CD8-positive, alpha-beta memory T cell (primary cell): Measurements from ENCODE around the gene ERV3-1. TPM values are rescaled to one million over a fixed set of nuclear protein-coding genes. Genes with fewer than 3 reads are reported as not detected.
"Not testable (repeated sequence)": the region's sequence is repeated elsewhere in the genome, so short reads cannot be mapped to it uniquely, and the experiment has no call there.

ENCODE experiments used
- CTCF ChIA-PET: fragments of 350-600 bp; sonication (Branson Sonifier 250); formaldehyde crosslinking; loops from one replicate; lab custom pipeline; 2021; ENCODE audit warnings: antibody characterized with exemption; lab: Charles Lee
- POLR2A ChIA-PET: fragments of 350-600 bp; sonication (Branson Sonifier 250); formaldehyde crosslinking; loops from one replicate; lab custom pipeline; 2021; ENCODE audit warnings: antibody characterized with exemption; lab: Charles Lee
- DNase-seq, 5 donors: peaks; one replicate each; pipeline versions ENCODE4 v3.0.0 to v3.0.0-alpha.2; 2020 to 2022; ENCODE audit warnings: mixed read lengths in 1 of 5
- H3K27ac ChIP-seq: one replicate; pipeline ENCODE4 v1.7.0; 2013; ENCODE audit warnings: low read depth, mild to moderate bottlenecking, low read length, moderate library complexity
- H3K27me3 ChIP-seq: 2 replicates; pipeline ENCODE4 v1.7.0; 2013; ENCODE audit warnings: low read length, mild to moderate bottlenecking; ENCODE audit not compliant: insufficient read depth, poor library complexity, severe bottlenecking
- H3K36me3 ChIP-seq: 2 replicates; pipeline ENCODE4 v1.7.0; 2013; ENCODE audit warnings: mild to moderate bottlenecking, low read length, moderate library complexity; ENCODE audit not compliant: insufficient read depth
- H3K4me1 ChIP-seq: 2 replicates; pipeline ENCODE4 v1.7.0; 2013; ENCODE audit warnings: mild to moderate bottlenecking, low read length, moderate library complexity; ENCODE audit not compliant: insufficient read depth
- H3K4me3 ChIP-seq: 2 replicates; pipeline ENCODE4 v1.7.0; 2013; ENCODE audit warnings: mild to moderate bottlenecking, low read length
- H3K9me3 ChIP-seq: 2 replicates; pipeline ENCODE4 v1.7.0; 2013; ENCODE audit warnings: mild to moderate bottlenecking, low read length
- H3K27ac Mint-ChIP-seq, 8 donors: one replicate each; pipeline ENCODE4 v1.8.0; 2020 to 2021; ENCODE audit warnings: mixed read lengths in 8 of 8, mild to moderate bottlenecking in 6 of 8, inconsistent platforms in 3 of 8, moderate library complexity in 3 of 8
- H3K27me3 Mint-ChIP-seq, 2 donors: one replicate each; pipeline ENCODE4 v1.8.0; 2020 to 2021; ENCODE audit warnings: mixed read lengths in 2 of 2, mild to moderate bottlenecking in 1 of 2, moderate library complexity in 1 of 2
- H3K36me3 Mint-ChIP-seq, 3 donors: one replicate each; pipeline ENCODE4 v1.8.0; 2020 to 2021; ENCODE audit warnings: mixed read lengths in 3 of 3, inconsistent platforms in 1 of 3, mild to moderate bottlenecking in 1 of 3
- H3K4me1 Mint-ChIP-seq, 3 donors: one replicate each; pipeline ENCODE4 v1.8.0; 2020 to 2021; ENCODE audit warnings: mixed read lengths in 3 of 3, inconsistent platforms in 1 of 3, mild to moderate bottlenecking in 1 of 3
- H3K4me3 Mint-ChIP-seq, 7 donors: one replicate each; pipeline ENCODE4 v1.8.0; 2020 to 2021; ENCODE audit warnings: mixed read lengths in 7 of 7, mild to moderate bottlenecking in 6 of 7, moderate library complexity in 4 of 7, inconsistent platforms in 2 of 7
- H3K9me3 Mint-ChIP-seq, 5 donors: one replicate each; pipeline ENCODE4 v1.8.0; 2020 to 2022; ENCODE audit warnings: mixed read lengths in 5 of 5, mild to moderate bottlenecking in 3 of 5, moderate library complexity in 2 of 5, inconsistent platforms in 1 of 5
- polyA plus RNA-seq: library from polyadenylated mRNA; unstranded; fragments of 300-500 nt; fragmentation: Illumina TruSeq; gene quantifications from one replicate; pipeline ENCODE4 v1.2.3, GENCODE V29; 2021
- total RNA-seq, 2 experiments: library from RNA; stranded (reverse); gene quantifications; one replicate each; pipeline ENCODE4 v1.2.3, GENCODE V29; 2021

The ERV3-1 gene
- total and polyA plus RNA-seq, 3 experiments from 2014 or later: 6.0 to 7.2 (median 7.1) TPM

DNA sequence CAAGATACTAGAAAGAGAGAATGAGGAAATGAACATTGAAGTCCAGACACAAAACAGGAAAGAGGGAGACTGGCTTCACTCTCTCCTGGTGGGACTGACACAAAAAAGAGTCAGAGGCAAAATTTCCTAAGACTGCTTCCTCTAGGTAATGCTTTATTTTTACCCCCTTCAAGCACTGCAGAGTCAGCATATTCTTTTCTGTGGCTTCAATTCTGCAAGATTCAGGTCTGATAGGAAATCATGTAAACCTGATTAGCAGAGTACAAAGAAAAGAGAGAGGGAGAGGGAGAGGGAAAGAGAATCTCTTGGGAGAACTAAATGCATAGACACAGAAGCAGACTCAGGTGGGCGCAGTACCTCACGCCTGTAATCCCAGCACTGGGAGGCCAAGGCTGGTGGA is 2.9 kb upstream of the ERV3-1 start:
- H3K9me3 ChIP-seq, H3K4me3 ChIP-seq, DNase-seq, H3K27me3 Mint-ChIP-seq, H3K27me3 ChIP-seq, CTCF ChIA-PET, POLR2A ChIA-PET, H3K27ac Mint-ChIP-seq, H3K9me3 Mint-ChIP-seq, H3K27ac ChIP-seq, H3K36me3 ChIP-seq: not testable (repeated sequence)
- peaks cover 26 to 30% (median 28%) of the 10 kb centered on the region in 3 donors for H3K4me1 Mint-ChIP-seq
- H3K36me3 Mint-ChIP-seq: peaks cover 0 to 13% (median under 1%) of the 10 kb centered on the region in 3 donors
- H3K4me3 Mint-ChIP-seq: peak overlapping the region in 1 of 7 donors; percentile 37
- peaks cover 24% of the 10 kb centered on the region for H3K4me1 ChIP-seq

DNA sequence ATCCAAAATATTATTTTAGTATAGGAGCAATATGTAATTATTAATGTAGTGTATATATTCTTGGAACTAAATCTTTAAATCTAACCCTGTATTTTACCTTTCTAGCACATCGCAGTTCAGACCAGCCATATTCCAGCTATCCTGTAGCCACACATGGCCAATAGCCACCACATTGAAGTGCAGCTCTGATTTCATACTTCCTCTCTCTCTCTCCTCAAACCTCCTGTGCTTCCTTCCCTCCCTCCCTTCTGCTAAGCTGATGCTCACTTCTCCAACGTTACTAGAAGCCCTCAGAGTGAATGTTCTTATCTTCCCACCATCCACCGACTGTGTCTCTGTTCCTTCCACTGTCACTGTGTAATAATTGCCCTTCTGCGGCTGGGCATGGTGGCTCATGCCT is 549 bp upstream of the ERV3-1 start:
- ChIA-PET CTCF (interaction anchor here (0.7 to 1.5 kb wide), 3 partner anchors 12 to 700 kb away, joined by 3 to 4 read pairs (median 3); no protein-coding TSS in a partner anchor), POLR2A (interaction anchor here (0.5 to 1.8 kb wide), 6 partner anchors 31 to 367 kb away, joined by 3 to 25 read pairs (median 9); partner anchors contain the start of genes ZNF107, ZNF138, ZNF273 and ZNF92)
- H3K4me1 ChIP-seq: peaks cover 24% of the 10 kb centered on the region
- H3K9me3 Mint-ChIP-seq, H3K9me3 ChIP-seq, H3K36me3 ChIP-seq, H3K27me3 Mint-ChIP-seq, H3K27me3 ChIP-seq: not testable (repeated sequence)
- DNase-seq: peak in 1 of 5 donors; percentile 20
- peak overlapping the region; percentile 95 for H3K4me3 ChIP-seq
- Mint-ChIP-seq H3K4me3 (peak overlapping the region; percentile 92 to 99 (median 96)), H3K36me3 (peaks cover 13 to 28% (median 14%) of the 10 kb centered on the region in 3 donors), H3K27ac (peak overlapping the region; percentile 80 to 98 (median 96)), H3K4me1 (peaks cover 42 to 50% (median 47%) of the 10 kb centered on the region in 3 donors)
- H3K27ac ChIP-seq: peak overlapping the region; percentile 85

DNA sequence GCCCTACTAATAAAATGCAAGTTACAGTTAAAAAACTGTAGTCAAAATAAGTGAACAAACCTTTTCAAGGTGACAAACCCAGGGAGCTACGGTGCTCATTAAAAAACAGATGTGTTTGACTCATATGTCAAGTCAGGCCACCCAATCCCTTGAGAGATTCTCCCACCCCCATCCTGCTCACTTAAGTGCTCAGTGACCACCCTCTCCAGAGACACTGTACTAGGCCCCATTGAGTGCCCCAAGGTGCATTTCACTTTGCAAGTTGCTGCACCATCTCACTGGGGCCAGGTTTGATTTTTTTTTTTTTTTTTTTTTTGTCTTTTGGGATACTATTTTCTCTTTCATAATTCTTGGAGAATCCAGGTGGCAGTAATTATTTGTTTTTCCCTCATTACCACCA is 1.9 kb downstream of the ERV3-1 start:
- CTCF ChIA-PET: interaction anchor here (0.7 kb wide), 1 partner anchor 477 kb away, joined by 3 read pairs; no protein-coding TSS in a partner anchor
- Mint-ChIP-seq H3K9me3 (peaks cover 0 to 12% (median 4%) of the 10 kb centered on the region in 5 donors), H3K27me3 (peaks cover 0 to 1% of the 10 kb centered on the region in 2 donors), H3K4me3 (peak overlapping the region; percentile 92 to 99 (median 96)), H3K4me1 (peaks cover 49 to 66% (median 65%) of the 10 kb centered on the region in 3 donors), H3K36me3 (peaks cover 29 to 46% (median 36%) of the 10 kb centered on the region in 3 donors), H3K27ac (peak overlapping the region in 5 of 8 donors; percentile 43 to 97 (median 88))
- Histone ChIP-seq H3K27me3 (no peaks in the 10 kb centered on the region), H3K4me3 (peak overlapping the region; percentile 23), H3K27ac (no peak overlapping the region), H3K9me3 (peaks cover 3% of the 10 kb centered on the region), H3K4me1 (peaks cover 24% of the 10 kb centered on the region), H3K36me3 (peaks cover 13% of the 10 kb centered on the region)
- DNase-seq: no peak
- POLR2A ChIA-PET: interaction anchor here (0.7 kb wide), 1 partner anchor 211 kb away, joined by 3 read pairs; no protein-coding TSS in a partner anchor

GRCh38 chr7:65002972-65003585 is 3.4 kb downstream of the ERV3-1 start:
- no peaks in the 10 kb centered on the region for H3K27me3 ChIP-seq
- peaks cover 5 to 23% (median 18%) of the 10 kb centered on the region in 5 donors for H3K9me3 Mint-ChIP-seq
- H3K36me3 ChIP-seq: peaks cover 13% of the 10 kb centered on the region
- peaks cover 40 to 61% (median 51%) of the 10 kb centered on the region in 3 donors for H3K36me3 Mint-ChIP-seq
- DNase-seq: no peak
- H3K4me1 Mint-ChIP-seq: peaks cover 51 to 68% (median 68%) of the 10 kb centered on the region in 3 donors
- no peak overlapping the region for H3K27ac ChIP-seq
- peak overlapping the region in 2 of 8 donors; percentile 27 to 68 for H3K27ac Mint-ChIP-seq
- ChIA-PET CTCF (no interaction called here), POLR2A (no interaction called here)
- H3K4me1 ChIP-seq: peaks cover 24% of the 10 kb centered on the region
- peak overlapping the region in 3 of 7 donors; percentile 18 to 99 (median 56) for H3K4me3 Mint-ChIP-seq
- H3K27me3 Mint-ChIP-seq: peaks cover 0 to 1% of the 10 kb centered on the region in 2 donors
- H3K4me3 ChIP-seq: no peak overlapping the region
- peaks cover 3% of the 10 kb centered on the region for H3K9me3 ChIP-seq

- H3K27ac Mint-ChIP-seq: peak overlapping the region in 3 of 8 donors; percentile 23 to 40 (median 36)
- Histone ChIP-seq H3K36me3 (peaks cover 13% of the 10 kb centered on the region), H3K27ac (no peak overlapping the region), H3K4me3 (no peak overlapping the region), H3K27me3 (no peaks in the 10 kb centered on the region), H3K4me1 (peaks cover 17% of the 10 kb centered on the region), H3K9me3 (peaks cover 17% of the 10 kb centered on the region)
- H3K4me3 Mint-ChIP-seq: no peak overlapping the region
- H3K27me3 Mint-ChIP-seq: peaks cover 0 to 1% of the 10 kb centered on the region in 2 donors
- ChIA-PET POLR2A (no interaction called here), CTCF (no interaction called here)
- DNase-seq: no peak
- peaks cover 43 to 66% (median 63%) of the 10 kb centered on the region in 3 donors for H3K36me3 Mint-ChIP-seq
- peaks cover 6 to 39% (median 32%) of the 10 kb centered on the region in 5 donors for H3K9me3 Mint-ChIP-seq
- peaks cover 42 to 60% (median 55%) of the 10 kb centered on the region in 3 donors for H3K4me1 Mint-ChIP-seq
These were observed 5.1 kb downstream of the ERV3-1 start for GRCh38 chr7:65001291-65001814.

- peaks cover 37% of the 10 kb centered on the region for H3K9me3 ChIP-seq
- H3K4me3 ChIP-seq: no peak overlapping the region
- H3K36me3 Mint-ChIP-seq: peaks cover 44 to 71% (median 56%) of the 10 kb centered on the region in 3 donors
- no peaks in the 10 kb centered on the region for H3K4me1 ChIP-seq
- POLR2A ChIA-PET: no interaction called here
- CTCF ChIA-PET: no interaction called here
- H3K27ac Mint-ChIP-seq: no peak overlapping the region
- H3K4me3 Mint-ChIP-seq: peak overlapping the region in 1 of 7 donors; percentile 13
- H3K36me3 ChIP-seq: peaks cover 13% of the 10 kb centered on the region
- peaks cover 25 to 42% (median 38%) of the 10 kb centered on the region in 3 donors for H3K4me1 Mint-ChIP-seq
- peaks cover 11 to 53% (median 41%) of the 10 kb centered on the region in 5 donors for H3K9me3 Mint-ChIP-seq
- H3K27me3 ChIP-seq: no peaks in the 10 kb centered on the region
- peaks cover 0 to 1% of the 10 kb centered on the region in 2 donors for H3K27me3 Mint-ChIP-seq
- H3K27ac ChIP-seq: peak overlapping the region; percentile 75
- DNase-seq: no peak
These were observed 7.1 kb downstream of the ERV3-1 start for GRCh38 chr7:64999165-65000004.

DNA sequence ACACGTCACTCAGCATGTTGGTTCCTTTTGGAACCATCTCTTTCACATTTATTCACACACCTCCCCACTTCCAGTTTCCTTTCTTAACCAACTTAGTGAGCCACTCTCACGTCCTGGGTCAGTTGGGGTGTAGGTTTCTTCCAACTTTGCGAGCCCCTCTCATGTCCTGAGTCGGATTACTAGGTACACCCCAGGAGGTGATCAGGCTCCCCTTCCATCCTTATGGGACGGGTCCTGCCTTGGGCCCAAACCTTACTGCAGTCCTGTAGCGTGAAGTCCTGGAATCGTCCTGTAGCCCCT is 7.7 kb downstream of the ERV3-1 start:
- DNase-seq: no peak
- no peak overlapping the region for H3K4me3 Mint-ChIP-seq
- no peak overlapping the region for H3K27ac Mint-ChIP-seq
- H3K9me3 Mint-ChIP-seq: peaks cover 11 to 59% (median 47%) of the 10 kb centered on the region in 5 donors
- H3K27ac ChIP-seq: peak overlapping the region; percentile 75
- H3K36me3 Mint-ChIP-seq: peaks cover 42 to 75% (median 57%) of the 10 kb centered on the region in 3 donors
- H3K9me3 ChIP-seq: peaks cover 42% of the 10 kb centered on the region
- peaks cover 22 to 37% (median 34%) of the 10 kb centered on the region in 3 donors for H3K4me1 Mint-ChIP-seq
- H3K27me3 Mint-ChIP-seq: peaks cover 0 to 1% of the 10 kb centered on the region in 2 donors
- H3K4me1 ChIP-seq: no peaks in the 10 kb centered on the region
- ChIA-PET POLR2A (no interaction called here), CTCF (no interaction called here)
- H3K27me3 ChIP-seq: no peaks in the 10 kb centered on the region
- H3K36me3 ChIP-seq: peaks cover 13% of the 10 kb centered on the region
- no peak overlapping the region for H3K4me3 ChIP-seq
